Myocyte (in vitro differentiated cells): ENCODE results near the gene UIMC1. TPM values are rescaled to one million over a fixed set of nuclear protein-coding genes. Genes with fewer than 3 reads are reported as not detected.
"Not testable (repeated sequence)": the region's sequence is repeated elsewhere in the genome, so short reads cannot be mapped to it uniquely, and the experiment has no call there.

ENCODE experiments used
- DNase-seq: peaks from one replicate; pipeline ENCODE4 v3.0.0-alpha.2; 2012; ENCODE audit warnings: low read depth
- polyA plus RNA-seq: library from polyadenylated mRNA; unstranded; fragments of >200 nt; gene quantifications from one replicate; pipeline ENCODE4 v1.2.1, GENCODE V29; 2012; ENCODE audit warnings: missing spikeins
- total RNA-seq: library from RNA; depleted of rRNA; stranded (reverse); fragments of >200 nt; gene quantifications from 2 replicates; pipeline ENCODE4 v1.2.3, GENCODE V29; 2014

Gene UIMC1
- 23.3 and 25.8 TPM in 2 replicates for total RNA-seq
- 20.4 TPM for polyA plus RNA-seq

- peak; percentile 90 for DNase-seq
Observed at GRCh38 chr5:177006265-177006972, at the start of gene UIMC1. TSS of gene UIMC1 (minus strand) at chr5:177006779. CDS start at chr5:176982615, 24,164 bp downstream.

- no peak for DNase-seq
Observed at GRCh38 chr5:177049285-177049684, 42.7 kb upstream of the UIMC1 start.

GRCh38 chr5:177048531-177048930 lies 42.0 kb upstream of the UIMC1 start:
- not testable (repeated sequence) for DNase-seq

GRCh38 chr5:177045631-177046030 lies 39.1 kb upstream of the UIMC1 start:
- no peak for DNase-seq

- DNase-seq = no peak
Observed at GRCh38 chr5:177044641-177045040, 38.1 kb upstream of the UIMC1 start.

GRCh38 chr5:177043958-177044357 lies 37.4 kb upstream of the UIMC1 start:
- DNase-seq = no peak

- DNase-seq = no peak
Observed at GRCh38 chr5:177043114-177043513, 36.5 kb upstream of the UIMC1 start.

- DNase-seq = no peak
Observed at GRCh38 chr5:177041936-177042335, 35.4 kb upstream of the UIMC1 start.

GRCh38 chr5:177040814-177041420 lies 34.3 kb upstream of the UIMC1 start:
- peak; percentile 73 for DNase-seq

- no peak for DNase-seq
Observed at GRCh38 chr5:177036921-177037320, 30.3 kb upstream of the UIMC1 start.

GRCh38 chr5:177036443-177036842 lies 29.9 kb upstream of the UIMC1 start:
- DNase-seq = no peak

- peak; percentile 40 for DNase-seq
Observed at GRCh38 chr5:177035976-177036375, 29.4 kb upstream of the UIMC1 start.

- DNase-seq = no peak
Observed at GRCh38 chr5:177029498-177029897, 22.9 kb upstream of the UIMC1 start.

- DNase-seq = no peak
Observed at GRCh38 chr5:177027665-177028064, 21.1 kb upstream of the UIMC1 start.

- no peak for DNase-seq
Observed at GRCh38 chr5:177025101-177025601, 18.6 kb upstream of the UIMC1 start.

- DNase-seq = no peak
Observed at GRCh38 chr5:177024559-177024958, 18.0 kb upstream of the UIMC1 start.

- DNase-seq = peak; percentile 13
Observed at GRCh38 chr5:177023303-177023664, 16.7 kb upstream of the UIMC1 start.

- DNase-seq = peak; percentile 93
Observed at GRCh38 chr5:177022386-177023302, 16.1 kb upstream of the UIMC1 start, which contains the start of gene ZNF346. TSS of gene ZNF346 (plus strand) at chr5:177022696. CDS start at chr5:177022739, 43 bp downstream.

- DNase-seq = no peak
Observed at GRCh38 chr5:177020033-177020432, 13.5 kb upstream of the UIMC1 start.

- DNase-seq = no peak
Observed at GRCh38 chr5:177018341-177018740, 11.8 kb upstream of the UIMC1 start.

- DNase-seq = no peak
Observed at GRCh38 chr5:177015156-177015555, 8.6 kb upstream of the UIMC1 start.

- DNase-seq = no peak
Observed at GRCh38 chr5:177010153-177010552, 3.6 kb upstream of the UIMC1 start.
